Cardiac fibroblast (primary cell): Measurements from ENCODE around the gene HOXB9.
A peak's percentile ranks its signal among the peaks of the same experiment; 100 is the strongest.

Source experiments
- DNase-seq, 2 donors: peaks; one replicate each; pipeline versions ENCODE4 v3.0.0 to v3.0.0-alpha.2; 2010; ENCODE audit warnings: low read depth in 2 of 2
- H3K4me3 ChIP-seq, 2 donors: replicated peaks in 1 of 2; 1 replicate in 1 of 2; 2 replicates in 1 of 2; pipeline ENCODE4 v1.5.1; 2011; ENCODE audit warnings: low read depth in 2 of 2, low read length in 2 of 2, mild to moderate bottlenecking in 2 of 2, moderate library complexity in 1 of 2
- TF ChIP-seq, protein P1 (sequence below): IDR thresholded peaks from one replicate; pipeline ENCODE4 v1.5.1; 2011; ENCODE audit warnings: low read depth, mild to moderate bottlenecking, low read length, inconsistent platforms

Gene HOXB9

DNA sequence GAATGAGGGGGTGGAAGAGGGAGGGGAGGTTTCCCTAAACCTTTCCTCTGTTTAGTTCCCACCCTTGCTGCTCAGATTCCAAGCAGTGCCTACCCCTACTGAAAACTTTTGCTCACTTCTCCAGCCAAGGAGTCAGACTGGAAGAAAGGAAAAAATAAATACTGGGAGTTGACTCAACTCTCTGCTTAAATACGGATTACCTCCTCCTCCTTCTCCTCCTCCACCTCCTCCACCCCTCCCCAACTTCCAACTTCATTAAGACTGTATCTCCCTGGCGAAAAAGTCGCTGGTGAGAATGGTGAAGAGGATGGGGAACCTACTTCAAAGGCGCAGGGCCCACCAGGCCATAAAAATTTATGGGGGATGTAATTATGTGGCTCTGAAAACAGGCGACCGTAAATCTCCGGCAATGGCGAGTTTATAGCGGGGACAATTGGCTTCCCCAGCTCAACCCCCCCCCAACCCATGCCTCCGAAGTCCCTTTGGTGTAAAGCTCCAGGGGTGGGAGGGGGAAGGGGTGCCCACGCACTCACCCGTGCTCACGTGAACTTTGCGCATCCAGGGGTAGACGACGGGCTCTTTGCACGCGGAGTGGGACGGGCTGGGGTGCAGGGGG lies 48.7 kb downstream of the HOXB9 start:
- peak overlapping the region; percentile 25 to 57 for H3K4me3 ChIP-seq
- TF ChIP-seq, protein P1, sequence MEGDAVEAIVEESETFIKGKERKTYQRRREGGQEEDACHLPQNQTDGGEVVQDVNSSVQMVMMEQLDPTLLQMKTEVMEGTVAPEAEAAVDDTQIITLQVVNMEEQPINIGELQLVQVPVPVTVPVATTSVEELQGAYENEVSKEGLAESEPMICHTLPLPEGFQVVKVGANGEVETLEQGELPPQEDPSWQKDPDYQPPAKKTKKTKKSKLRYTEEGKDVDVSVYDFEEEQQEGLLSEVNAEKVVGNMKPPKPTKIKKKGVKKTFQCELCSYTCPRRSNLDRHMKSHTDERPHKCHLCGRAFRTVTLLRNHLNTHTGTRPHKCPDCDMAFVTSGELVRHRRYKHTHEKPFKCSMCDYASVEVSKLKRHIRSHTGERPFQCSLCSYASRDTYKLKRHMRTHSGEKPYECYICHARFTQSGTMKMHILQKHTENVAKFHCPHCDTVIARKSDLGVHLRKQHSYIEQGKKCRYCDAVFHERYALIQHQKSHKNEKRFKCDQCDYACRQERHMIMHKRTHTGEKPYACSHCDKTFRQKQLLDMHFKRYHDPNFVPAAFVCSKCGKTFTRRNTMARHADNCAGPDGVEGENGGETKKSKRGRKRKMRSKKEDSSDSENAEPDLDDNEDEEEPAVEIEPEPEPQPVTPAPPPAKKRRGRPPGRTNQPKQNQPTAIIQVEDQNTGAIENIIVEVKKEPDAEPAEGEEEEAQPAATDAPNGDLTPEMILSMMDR: no peak
- DNase-seq: no peak

DNA sequence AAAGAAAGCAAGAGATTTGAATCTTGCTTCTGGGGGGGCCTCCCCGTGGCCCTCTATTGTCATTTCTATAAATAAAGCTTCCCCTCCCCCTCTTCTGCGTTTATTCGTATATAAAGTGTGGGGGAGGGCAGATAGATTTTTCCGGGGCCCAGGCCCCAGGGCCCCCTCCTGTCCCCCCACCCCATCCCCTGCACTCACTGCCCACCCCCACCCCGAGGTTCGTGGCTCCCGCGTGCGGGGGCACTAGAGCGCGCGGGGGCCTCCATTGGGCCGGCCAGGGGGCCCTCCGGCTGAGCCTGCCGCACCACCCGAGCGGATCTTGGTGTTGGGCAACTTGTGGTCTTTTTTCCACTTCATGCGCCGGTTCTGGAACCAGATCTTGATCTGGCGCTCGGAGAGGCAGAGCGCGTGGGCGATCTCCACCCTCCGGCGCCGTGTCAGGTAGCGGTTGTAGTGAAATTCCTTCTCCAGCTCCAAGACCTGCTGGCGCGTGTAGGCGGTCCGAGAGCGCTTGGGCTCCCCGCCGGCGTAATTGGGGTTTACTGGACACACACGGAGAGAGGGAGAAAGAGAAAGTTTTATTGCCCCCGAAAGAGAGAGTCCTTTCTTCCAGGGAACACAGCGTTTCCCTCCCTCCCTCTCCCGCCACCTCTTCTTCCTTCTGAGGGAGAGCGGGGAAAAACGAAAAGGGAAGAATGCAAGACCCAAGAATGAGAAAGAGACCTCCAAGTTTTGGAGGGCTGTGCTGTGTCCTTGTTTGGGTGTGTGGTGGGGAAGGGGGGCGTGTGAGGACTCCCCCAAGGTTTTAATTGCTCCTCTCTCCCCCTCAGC lies 49.5 kb downstream of the HOXB9 start:
- peak overlapping the region; percentile 25 to 57 for H3K4me3 ChIP-seq
- TF ChIP-seq, protein P1: no peak
- peak in 1 of 2 donors; percentile 40 for DNase-seq

DNA sequence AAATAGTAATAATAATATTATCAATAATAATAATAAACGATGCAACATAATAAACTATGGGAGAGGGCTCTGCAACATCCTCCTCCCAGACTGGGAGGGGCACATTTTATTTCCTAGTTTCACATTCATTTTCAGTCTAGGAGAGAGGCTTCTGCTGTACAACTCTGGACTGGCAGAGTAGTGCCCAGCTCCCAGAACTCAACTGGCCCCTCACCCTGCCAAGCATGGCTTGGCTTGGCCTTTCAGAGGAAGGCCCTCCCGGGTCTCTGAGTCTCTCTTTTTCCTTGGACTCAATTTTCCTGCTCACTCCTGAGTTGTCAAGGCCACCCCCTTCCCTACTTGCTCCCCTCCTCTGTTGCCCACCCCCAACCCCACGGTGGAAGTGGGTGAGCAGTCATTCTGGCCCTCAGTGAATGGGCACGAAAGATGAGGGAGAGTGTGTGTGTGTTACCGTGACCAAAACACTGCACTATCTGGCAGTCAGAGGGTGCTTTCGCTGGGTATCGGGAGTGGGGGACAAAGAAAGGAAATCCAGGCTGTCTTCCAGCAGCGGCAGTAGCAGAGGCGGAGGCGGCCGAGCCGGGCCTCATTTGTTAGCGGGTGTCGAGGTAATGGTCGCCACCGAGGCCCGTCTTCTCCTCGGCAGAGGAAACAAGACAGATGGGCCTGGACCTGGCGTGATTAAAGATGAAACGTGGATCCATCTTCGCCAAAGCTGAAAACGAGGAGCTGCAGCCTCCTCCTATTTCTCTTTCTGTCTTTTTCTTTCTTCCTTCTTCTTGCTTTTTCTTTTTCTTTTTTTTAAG lies 50.3 kb downstream of the HOXB9 start:
- no peak for DNase-seq
- no peak overlapping the region for H3K4me3 ChIP-seq
- TF ChIP-seq, protein P1: no peak

DNA sequence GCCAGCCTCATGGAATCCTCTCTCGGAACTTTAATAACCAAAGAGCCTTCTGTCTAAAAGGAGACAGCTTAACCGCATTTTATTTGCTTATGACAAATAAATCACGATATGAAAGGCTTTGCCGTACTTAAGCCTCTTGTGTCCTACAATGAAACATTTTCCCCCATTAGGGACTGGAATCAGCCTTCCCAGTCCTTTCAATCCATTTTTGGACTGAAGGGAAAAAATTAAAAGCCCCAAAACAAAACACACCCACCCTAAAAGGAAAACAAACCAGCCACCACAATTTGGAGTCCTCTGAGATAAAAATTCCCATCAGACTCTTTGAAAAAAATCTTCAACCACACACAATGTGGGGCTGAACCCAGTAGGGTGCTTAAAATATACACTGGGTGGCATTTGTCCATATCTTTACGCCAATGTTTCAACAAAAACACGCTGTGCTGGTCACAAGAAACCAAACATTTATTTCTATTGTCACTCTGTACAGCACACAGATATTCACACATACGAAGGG lies 51.0 kb downstream of the HOXB9 start:
- TF ChIP-seq, protein P1: no peak
- no peak for DNase-seq
- no peak overlapping the region for H3K4me3 ChIP-seq

DNA sequence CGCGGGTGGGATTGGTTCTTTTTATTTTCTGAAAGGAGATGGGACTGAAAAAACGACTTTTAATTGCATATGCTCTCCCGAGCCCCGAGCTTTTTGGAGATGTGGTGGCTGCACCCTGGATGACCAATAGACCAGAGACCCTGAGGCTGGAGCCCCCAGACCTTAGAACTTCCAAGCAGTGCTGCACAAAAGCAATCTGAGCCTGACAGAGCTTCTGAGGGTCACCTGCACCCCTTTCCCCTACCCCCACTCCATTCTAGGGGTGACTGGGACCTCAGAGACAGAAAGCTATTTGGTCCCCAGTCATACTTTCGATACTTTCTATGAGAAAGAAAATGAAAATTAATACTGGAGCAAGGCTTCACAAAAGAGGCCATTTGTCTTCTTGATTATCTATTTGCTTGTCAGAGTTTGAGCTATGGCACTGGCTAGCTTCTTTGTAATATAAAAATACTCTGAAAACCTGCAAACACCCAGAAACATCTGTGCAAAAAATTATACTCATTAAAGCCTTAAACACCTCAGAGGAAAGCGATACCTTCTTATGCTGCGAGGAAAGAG lies 51.6 kb downstream of the HOXB9 start:
- TF ChIP-seq, protein P1: no peak
- no peak for DNase-seq
- no peak overlapping the region for H3K4me3 ChIP-seq

DNA sequence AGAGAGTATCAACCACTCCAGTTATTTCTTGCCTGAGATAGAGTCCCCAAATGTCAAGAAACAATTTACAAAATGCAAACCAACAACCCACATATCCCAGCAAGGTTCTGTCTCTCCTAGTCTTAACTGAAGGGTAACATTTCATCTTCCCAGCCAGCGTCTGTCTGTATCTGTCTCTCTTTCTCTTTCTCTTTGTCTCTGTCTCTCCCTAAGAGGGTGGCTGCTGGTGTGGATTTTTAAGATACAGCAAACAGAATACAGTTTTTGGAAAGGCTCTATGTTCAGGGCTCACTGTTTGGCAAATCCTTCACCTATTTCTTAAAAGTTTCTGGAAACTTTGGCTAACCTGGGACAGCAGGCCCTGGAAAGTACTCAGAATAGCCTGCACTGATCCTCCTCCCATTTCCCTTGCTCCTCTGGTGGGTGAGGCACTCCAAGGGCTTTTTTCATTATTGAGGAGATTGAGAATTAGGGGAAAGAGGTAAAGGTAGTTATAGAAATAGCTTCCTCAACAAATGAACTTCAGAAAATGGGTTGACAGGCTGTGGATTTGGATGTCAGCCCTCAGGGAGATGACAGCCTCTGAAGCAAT lies 54.2 kb downstream of the HOXB9 start:
- TF ChIP-seq, protein P1: no peak
- no peak for DNase-seq
- H3K4me3 ChIP-seq: no peak overlapping the region
